A549 (cell line): ENCODE data around the gene FAM227B. TPM values are rescaled to one million over a fixed set of nuclear protein-coding genes. Genes with fewer than 3 reads are reported as not detected.
"Not testable (repeated sequence)": the region's sequence is repeated elsewhere in the genome, so short reads cannot be mapped to it uniquely, and the experiment has no call there.

ENCODE experiments used
- ATAC-seq, 2 experiments: fragments of 200-7000 bp in 1 of 2; fragments of >200 bp in 1 of 2; cut with Nextera tagmentation in 1 of 2; cut with Tn5 transposase in 1 of 2; 3 replicates each; pipeline versions ENCODE4 v1.8.0 to v1.9.1; 2018 to 2020; ENCODE audit warnings: mild to moderate bottlenecking in 1 of 2, moderate library complexity in 1 of 2
- CTCF ChIA-PET: fragments of 300-600 bp; sonication (Branson Sonifier 250); formaldehyde crosslinking; extraction: SDS; loops from one replicate; lab custom pipeline; 2021; ENCODE audit warnings: antibody characterized with exemption, inconsistent platforms; lab: Yijun Ruan, JAX
- POLR2A ChIA-PET: fragments of 350-600 bp; formaldehyde crosslinking; extraction: SDS; loops from one replicate; lab custom pipeline; 2021; ENCODE audit warnings: antibody characterized with exemption, inconsistent platforms; lab: Yijun Ruan, JAX
- DNase-seq, 2 experiments: peaks; one replicate each; pipeline versions ENCODE4 v3.0.0 to v3.0.0-alpha.2; 2011 to 2016; ENCODE audit warnings: low read depth in 1 of 2, low spot score in 1 of 2
- FAIRE-seq: peaks from 2 replicates; lab custom pipeline; 2011; peaks lifted over from hg19 to GRCh38; lab: Jason Lieb, UNC
- H3K27ac ChIP-seq, 2 experiments: fragments of >200 bp; sonication (Bioruptor Twin); formaldehyde crosslinking; 3 replicates each; pipeline ENCODE4 v1.5.1; 2016 to 2017
- H3K4me1 ChIP-seq: fragments of >200 bp; sonication (Bioruptor Twin); formaldehyde crosslinking; 3 replicates; pipeline ENCODE4 v1.6.1; 2016
- H3K4me2 ChIP-seq: fragments of >200 bp; sonication (Bioruptor Twin); formaldehyde crosslinking; 3 replicates; pipeline ENCODE4 v1.6.1; 2016
- H3K4me3 ChIP-seq: fragments of >200 bp; sonication (Bioruptor Twin); formaldehyde crosslinking; 3 replicates; pipeline ENCODE4 v1.5.1; 2016
- H3K9me3 ChIP-seq: fragments of >200 bp; sonication (Bioruptor Twin); formaldehyde crosslinking; 3 replicates; pipeline ENCODE4 v1.6.1; 2016
- ATOH8 ChIP-seq: fragments of 250-450 bp; sonication (Bioruptor Pico); IDR thresholded peaks from 2 replicates; pipeline ENCODE4 v1.5.0; 2020; ENCODE audit warnings: low read depth, mild to moderate bottlenecking, moderate library complexity
- CTCF ChIP-seq: fragments of >200 bp; sonication (Bioruptor Twin); formaldehyde crosslinking; IDR thresholded peaks from 3 replicates; pipeline ENCODE4 v1.5.1; 2016
- EHF ChIP-seq: fragments of 250-450 bp; sonication (Bioruptor Pico); IDR thresholded peaks from 2 replicates; pipeline ENCODE4 v1.5.0; 2020; ENCODE audit warnings: mild to moderate bottlenecking
- EHMT2 ChIP-seq: fragments of 200-600 bp; sonication (generic); IDR thresholded peaks from 2 replicates; pipeline ENCODE4 v1.6.1; 2016; ENCODE audit warnings: antibody characterized with exemption, low read depth, mild to moderate bottlenecking, moderate library complexity
- FOSB ChIP-seq: fragments of 250-450 bp; sonication (Bioruptor Pico); IDR thresholded peaks from 2 replicates; pipeline ENCODE4 v1.5.0; 2020; ENCODE audit warnings: mild to moderate bottlenecking, moderate library complexity
- FOXS1 ChIP-seq: fragments of 250-450 bp; sonication (Bioruptor Pico); IDR thresholded peaks from 2 replicates; pipeline ENCODE4 v1.5.0; 2020; ENCODE audit warnings: mild to moderate bottlenecking, moderate library complexity
- GATA3 ChIP-seq: IDR thresholded peaks from 2 replicates; pipeline ENCODE4 v1.6.1; 2012; ENCODE audit warnings: borderline replicate concordance
- HDAC2 ChIP-seq: fragments of 200-600 bp; sonication (generic); IDR thresholded peaks from 2 replicates; pipeline ENCODE4 v1.6.1; 2016
- HES2 ChIP-seq: fragments of >200 bp; sonication (Bioruptor Twin); formaldehyde crosslinking; IDR thresholded peaks from 2 replicates; pipeline ENCODE4 v1.6.1; 2016
- HEYL ChIP-seq: fragments of 250-450 bp; sonication (Bioruptor Pico); IDR thresholded peaks from 2 replicates; pipeline ENCODE4 v1.8.0; 2021; ENCODE audit warnings: mild to moderate bottlenecking, moderate library complexity
- HMGXB4 ChIP-seq: fragments of 250-450 bp; sonication (Bioruptor Pico); IDR thresholded peaks from 2 replicates; pipeline ENCODE4 v1.5.0; 2021; ENCODE audit warnings: mild to moderate bottlenecking, moderate library complexity, borderline replicate concordance
- JUN ChIP-seq, 2 experiments: fragments of >200 bp; sonication (Bioruptor Twin); formaldehyde crosslinking; IDR thresholded peaks; 2 replicates in 1 of 2; 3 replicates in 1 of 2; pipeline ENCODE4 v1.6.1; 2016 to 2017
- JUNB ChIP-seq: fragments of >200 bp; sonication (Bioruptor Twin); formaldehyde crosslinking; IDR thresholded peaks from 2 replicates; pipeline ENCODE4 v1.6.1; 2016
- KDM5A ChIP-seq: fragments of 200-600 bp; sonication (generic); IDR thresholded peaks from 2 replicates; pipeline ENCODE4 v1.6.1; 2016; ENCODE audit warnings: antibody characterized with exemption, mild to moderate bottlenecking
- MAZ ChIP-seq: fragments of 150-350 bp; IDR thresholded peaks from 2 replicates; pipeline ENCODE4 v1.6.1; 2014; ENCODE audit warnings: antibody characterized with exemption, low read depth, low read length, borderline replicate concordance
- NR3C1 ChIP-seq: fragments of >200 bp; sonication (Bioruptor Twin); formaldehyde crosslinking; IDR thresholded peaks from 3 replicates; pipeline ENCODE4 v1.6.1; 2017
- POLR2AphosphoS2 ChIP-seq: conservative IDR thresholded peaks from 2 replicates; pipeline ENCODE4 v1.6.1; 2012; ENCODE audit warnings: low read length, improper control_type of control experiment, inconsistent platforms
- RAD21 ChIP-seq, 2 experiments: fragments of >200 bp in 1 of 2; sonication (Bioruptor Twin) in 1 of 2; formaldehyde crosslinking in 1 of 2; IDR thresholded peaks in 1 of 2; conservative IDR thresholded peaks in 1 of 2; 2 replicates in 1 of 2; 3 replicates in 1 of 2; pipeline ENCODE4 v1.6.1; 2012 to 2018; ENCODE audit warnings: inconsistent platforms in 1 of 2
- RARB ChIP-seq: fragments of 250-450 bp; sonication (Bioruptor Pico); IDR thresholded peaks from 2 replicates; pipeline ENCODE4 v1.8.0; 2021; ENCODE audit warnings: mild to moderate bottlenecking, moderate library complexity
- TFCP2L1 ChIP-seq: fragments of 250-450 bp; sonication (Bioruptor Pico); IDR thresholded peaks from 2 replicates; pipeline ENCODE4 v1.5.0; 2021; ENCODE audit warnings: mild to moderate bottlenecking
- ZFP36 ChIP-seq: fragments of 450-650 bp; IDR thresholded peaks from 2 replicates; pipeline ENCODE4 v1.6.1; 2014; ENCODE audit warnings: borderline replicate concordance; ENCODE audit not compliant: partially characterized antibody
- ZNF302 ChIP-seq: fragments of 250-450 bp; sonication (Bioruptor Pico); IDR thresholded peaks from 2 replicates; pipeline ENCODE4 v1.9.0; 2021; ENCODE audit warnings: inconsistent platforms, mild to moderate bottlenecking, moderate library complexity
- ZSCAN20 ChIP-seq: fragments of 250-450 bp; sonication (Bioruptor Pico); IDR thresholded peaks from 2 replicates; pipeline ENCODE4 v1.8.0; 2022; ENCODE audit warnings: mild to moderate bottlenecking, moderate library complexity
- WGBS: methylation state at CpG from one replicate; pipeline ENCODE4 v1.1.6; 2017; ENCODE audit errors: missing lambda C conversion rate; 5-methylcytosine and 5-hydroxymethylcytosine counted together
- polyA plus RNA-seq, 4 experiments: library from polyadenylated mRNA; depleted of rRNA in 3 of 4; stranded (reverse); fragments of >200 nt; fragmentation: RNase III in 1 of 4; extraction: RNeasy Plus Mini Kit Qiagen cat#74134 plus additional on column Dnase treatment in 1 of 4; gene quantifications; 2 replicates in 3 of 4; 3 replicates in 1 of 4; pipeline ENCODE4 v1.2.3, GENCODE V29; 2011 to 2017

The FAM227B gene
- polyA plus RNA-seq, 2 of the 4 experiments (the other 2 are of a cell fraction): 1.9 to 3.7 TPM

- DNase-seq (no peak), FAIRE-seq (no peak), ATAC-seq (no peak)
- WGBS: 75% methylated on average over 2 of the region's 2 CpGs
- Histone ChIP-seq H3K4me2 (no peak overlapping the region), H3K4me3 (no peak overlapping the region), H3K9me3 (peaks cover 3% of the 10 kb centered on the region; the same call in 1 of the 3 replicates), H3K27ac (no peak overlapping the region), H3K4me1 (no peaks in the 10 kb centered on the region)
- POLR2A ChIA-PET: no interaction called here
- TF ChIP-seq CTCF: no peak
- no peak for TF ChIP-seq ZNF302 (CRISPR knock-in tag)
- no peak for TF ChIP-seq HEYL (CRISPR knock-in tag)
- no peak for TF ChIP-seq NR3C1
- TF ChIP-seq ZFP36: no peak
- TF ChIP-seq EHMT2: no peak
- TF ChIP-seq HES2: no peak
- no peak for TF ChIP-seq HMGXB4 (CRISPR knock-in tag)
- CTCF ChIA-PET: no interaction called here
Observed at GRCh38 chr15:49605588-49605987, 15.0 kb downstream of the FAM227B start.

- H3K27ac ChIP-seq: no peak overlapping the region
- ChIA-PET POLR2A (no interaction called here), CTCF (no interaction called here)
- no peak overlapping the region for H3K4me2 ChIP-seq
- DNase-seq (no peak), FAIRE-seq (no peak), ATAC-seq (no peak)
- WGBS: 88% methylated on average over 1 of the region's 2 CpGs
- H3K9me3 ChIP-seq: peaks cover 3% of the 10 kb centered on the region; the same call in 1 of the 3 replicates
- TF ChIP-seq RAD21 (conservative IDR thresholded peaks at IDR 0.05 in 1 of 2, IDR thresholded peaks at IDR 0.05 in 1 of 2) (no peak), ATOH8 (no peak), GATA3 (no peak), KDM5A (no peak), FOXS1 (CRISPR knock-in tag) (no peak), ZFP36 (no peak), TFCP2L1 (CRISPR knock-in tag) (no peak), JUN (IDR thresholded peaks at IDR 0.05) (no peak), MAZ (no peak), ZSCAN20 (no peak), EHF (CRISPR knock-in tag) (no peak), JUNB (no peak), POLR2AphosphoS2 (no peak), RARB (no peak), HDAC2 (no peak), FOSB (CRISPR knock-in tag) (no peak)
- H3K4me3 ChIP-seq: no peak overlapping the region
- no peaks in the 10 kb centered on the region for H3K4me1 ChIP-seq
Observed at GRCh38 chr15:49604625-49605409, 15.8 kb downstream of the FAM227B start.

GRCh38 chr15:49592829-49593316 lies 27.7 kb downstream of the FAM227B start:
- FAIRE-seq, DNase-seq, H3K27ac ChIP-seq, H3K9me3 ChIP-seq, H3K4me1 ChIP-seq, ATAC-seq, H3K4me3 ChIP-seq, POLR2A ChIA-PET, CTCF ChIA-PET, H3K4me2 ChIP-seq: not testable (repeated sequence)
- 39% methylated on average over 8 of the region's 12 CpGs for WGBS
